ENCODE data around the gene CIDEC.

The CIDEC gene

GRCh38 chr3:9915254-9916141 is 35.4 kb upstream of the CIDEC start:
- peak overlapping the region; percentile 89 for H3K27ac ChIP-seq
- TF ChIP-seq ZFX (IDR thresholded peaks at IDR 0.05; ENCODE audit: borderline replicate concordance): no peak
- TF ChIP-seq, protein P1, sequence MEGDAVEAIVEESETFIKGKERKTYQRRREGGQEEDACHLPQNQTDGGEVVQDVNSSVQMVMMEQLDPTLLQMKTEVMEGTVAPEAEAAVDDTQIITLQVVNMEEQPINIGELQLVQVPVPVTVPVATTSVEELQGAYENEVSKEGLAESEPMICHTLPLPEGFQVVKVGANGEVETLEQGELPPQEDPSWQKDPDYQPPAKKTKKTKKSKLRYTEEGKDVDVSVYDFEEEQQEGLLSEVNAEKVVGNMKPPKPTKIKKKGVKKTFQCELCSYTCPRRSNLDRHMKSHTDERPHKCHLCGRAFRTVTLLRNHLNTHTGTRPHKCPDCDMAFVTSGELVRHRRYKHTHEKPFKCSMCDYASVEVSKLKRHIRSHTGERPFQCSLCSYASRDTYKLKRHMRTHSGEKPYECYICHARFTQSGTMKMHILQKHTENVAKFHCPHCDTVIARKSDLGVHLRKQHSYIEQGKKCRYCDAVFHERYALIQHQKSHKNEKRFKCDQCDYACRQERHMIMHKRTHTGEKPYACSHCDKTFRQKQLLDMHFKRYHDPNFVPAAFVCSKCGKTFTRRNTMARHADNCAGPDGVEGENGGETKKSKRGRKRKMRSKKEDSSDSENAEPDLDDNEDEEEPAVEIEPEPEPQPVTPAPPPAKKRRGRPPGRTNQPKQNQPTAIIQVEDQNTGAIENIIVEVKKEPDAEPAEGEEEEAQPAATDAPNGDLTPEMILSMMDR (IDR thresholded peaks at IDR 0.05): peak; percentile 7

GRCh38 chr3:9914559-9915253 is 34.7 kb upstream of the CIDEC start:
- H3K27ac ChIP-seq: peak overlapping the region; percentile 89
- no peak for TF ChIP-seq ZFX (IDR thresholded peaks at IDR 0.05; ENCODE audit: borderline replicate concordance)
- TF ChIP-seq, protein P1 (IDR thresholded peaks at IDR 0.05): no peak

GRCh38 chr3:9914011-9914410 is 34.0 kb upstream of the CIDEC start:
- TF ChIP-seq, protein P1 (IDR thresholded peaks at IDR 0.05): no peak
- no peak for TF ChIP-seq ZFX (IDR thresholded peaks at IDR 0.05; ENCODE audit: borderline replicate concordance)

DNA sequence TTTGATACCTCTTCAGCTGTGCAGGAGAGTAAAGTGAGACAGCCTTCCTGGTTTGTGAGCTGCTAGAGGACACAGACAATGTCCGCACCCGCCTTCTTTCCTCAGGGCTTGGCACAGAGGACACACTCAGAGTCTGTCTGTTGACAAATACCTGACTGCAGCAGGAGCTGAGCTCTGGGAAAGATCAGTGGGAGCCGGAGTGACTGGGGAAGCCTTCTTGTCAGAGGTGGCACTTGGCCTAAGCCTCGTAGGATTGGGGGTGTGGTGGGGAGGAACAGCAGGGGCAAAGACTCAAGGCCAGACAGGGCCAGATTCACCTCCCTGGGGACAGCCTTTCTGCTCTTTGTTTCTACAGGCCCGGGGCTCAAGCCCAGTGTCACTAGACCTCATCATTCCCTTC is 33.5 kb upstream of the CIDEC start:
- peak overlapping the region; percentile 89 for H3K27ac ChIP-seq
- TF ChIP-seq, protein P1 (IDR thresholded peaks at IDR 0.05): no peak
- no peak for TF ChIP-seq ZFX (IDR thresholded peaks at IDR 0.05; ENCODE audit: borderline replicate concordance)

More at GRCh38 chr3:9914011-9914410, 34.0 kb upstream of the CIDEC start:
- H3K27ac ChIP-seq: peak overlapping the region; percentile 89

- H3K27ac ChIP-seq: peak overlapping the region; percentile 89
- TF ChIP-seq, protein P1 (IDR thresholded peaks at IDR 0.05): no peak
- TF ChIP-seq ZFX (IDR thresholded peaks at IDR 0.05; ENCODE audit: borderline replicate concordance): no peak
These were observed 32.4 kb upstream of the CIDEC start for GRCh38 chr3:9912294-9912935.

- H3K27ac ChIP-seq: peak overlapping the region; percentile 89
These were observed 31.8 kb upstream of the CIDEC start for GRCh38 chr3:9911863-9912262.

More at GRCh38 chr3:9911863-9912262, 31.8 kb upstream of the CIDEC start:
- no peak for TF ChIP-seq ZFX (IDR thresholded peaks at IDR 0.05; ENCODE audit: borderline replicate concordance)
- TF ChIP-seq, protein P1 (IDR thresholded peaks at IDR 0.05): no peak
